ENCODE measurements around the gene TMOD1. TPM values are rescaled to one million over a fixed set of nuclear protein-coding genes. Genes with fewer than 3 reads are reported as not detected.
A peak's percentile ranks its signal among the peaks of the same experiment; 100 is the strongest.

TMOD1 gene
- total RNA-seq, 1 donor from 2014 or later, result 186 TPM

- intact Hi-C loops (cut with micrococcal nuclease), result no loop called here
- DNase-seq, result peak; percentile 39
- peaks cover 82% of the 10 kb centered on the region for H3K4me1 ChIP-seq
These were observed 130.9 kb downstream of the TMOD1 start for GRCh38 chr9:97632248-97632984.

DNA sequence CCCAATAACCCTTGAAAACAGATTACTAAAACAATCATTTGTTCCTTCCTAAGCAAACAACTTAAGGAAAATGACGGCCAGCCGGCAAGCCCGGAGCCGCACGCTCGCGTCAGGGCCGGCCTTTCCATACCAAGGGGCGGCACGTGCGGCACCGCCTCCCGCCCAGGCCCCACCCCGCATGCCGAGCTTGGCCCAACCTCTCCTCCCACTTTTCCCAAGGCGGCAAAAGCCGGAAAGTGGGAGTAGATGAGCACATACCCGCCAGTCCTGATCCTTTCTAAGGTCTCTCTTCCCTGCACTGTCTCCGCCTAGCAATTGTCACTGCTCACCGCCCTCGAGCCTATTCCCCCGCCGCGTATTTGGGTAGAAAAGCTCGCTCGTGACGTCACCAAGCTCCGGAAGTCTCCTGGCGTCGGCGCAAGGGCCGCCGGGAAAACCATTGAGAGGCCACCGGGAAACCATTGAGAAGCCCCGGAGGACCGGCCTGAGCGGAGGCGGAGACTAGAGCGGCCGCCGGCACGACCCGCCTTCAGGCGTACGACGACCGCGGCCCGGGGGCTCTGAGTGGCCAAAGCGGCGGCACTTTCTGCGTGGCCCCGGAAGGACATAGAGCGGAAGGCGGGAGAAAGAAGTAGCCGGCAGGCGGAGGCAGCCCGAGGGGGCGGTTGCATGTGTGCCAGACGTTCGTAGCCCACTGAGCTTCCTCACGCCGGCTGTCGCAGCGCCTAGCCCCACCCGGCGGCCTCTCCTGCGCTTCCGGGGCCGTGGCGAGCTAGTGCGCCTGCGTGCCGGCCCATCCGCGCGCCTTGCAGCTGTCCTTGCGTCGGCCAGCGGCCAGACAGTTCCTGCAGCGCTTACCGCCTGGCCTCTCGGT lies 131.8 kb downstream of the TMOD1 start, which contains the start of the genes NCBP1 and TSTD2:
Gene NCBP1 (plus strand): TSS at position 837 of the 874 bp plus-strand sequence. CDS start 61 bp downstream, outside the sequence.
Gene TSTD2 (minus strand): TSS at position 384 of the 874 bp plus-strand sequence. CDS start 5,806 bp downstream, outside the sequence.
- Histone ChIP-seq H3K4me3 (peak within 1 kb of the TSS; percentile 89), H3K27ac (replicated peaks) (peak within 1 kb of the TSS; percentile 95), H3K9me3 (replicated peaks) (no peaks in the 10 kb centered on the region), H3K27me3 (ENCODE audit: low read depth) (no peaks in the 10 kb centered on the region), H3K4me1 (peaks cover 82% of the 10 kb centered on the region), H3K36me3 (no peaks in the 10 kb centered on the region)
- DNase-seq, result peak; percentile 97
- TF ChIP-seq, protein P1, sequence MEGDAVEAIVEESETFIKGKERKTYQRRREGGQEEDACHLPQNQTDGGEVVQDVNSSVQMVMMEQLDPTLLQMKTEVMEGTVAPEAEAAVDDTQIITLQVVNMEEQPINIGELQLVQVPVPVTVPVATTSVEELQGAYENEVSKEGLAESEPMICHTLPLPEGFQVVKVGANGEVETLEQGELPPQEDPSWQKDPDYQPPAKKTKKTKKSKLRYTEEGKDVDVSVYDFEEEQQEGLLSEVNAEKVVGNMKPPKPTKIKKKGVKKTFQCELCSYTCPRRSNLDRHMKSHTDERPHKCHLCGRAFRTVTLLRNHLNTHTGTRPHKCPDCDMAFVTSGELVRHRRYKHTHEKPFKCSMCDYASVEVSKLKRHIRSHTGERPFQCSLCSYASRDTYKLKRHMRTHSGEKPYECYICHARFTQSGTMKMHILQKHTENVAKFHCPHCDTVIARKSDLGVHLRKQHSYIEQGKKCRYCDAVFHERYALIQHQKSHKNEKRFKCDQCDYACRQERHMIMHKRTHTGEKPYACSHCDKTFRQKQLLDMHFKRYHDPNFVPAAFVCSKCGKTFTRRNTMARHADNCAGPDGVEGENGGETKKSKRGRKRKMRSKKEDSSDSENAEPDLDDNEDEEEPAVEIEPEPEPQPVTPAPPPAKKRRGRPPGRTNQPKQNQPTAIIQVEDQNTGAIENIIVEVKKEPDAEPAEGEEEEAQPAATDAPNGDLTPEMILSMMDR (IDR thresholded peaks at IDR 0.05; ENCODE audit: borderline replicate concordance), result peak; percentile 27
- intact Hi-C loops (cut with micrococcal nuclease), result no loop called here

More at GRCh38 chr9:97632248-97632984, 130.9 kb downstream of the TMOD1 start:
- Histone ChIP-seq H3K9me3 (replicated peaks) (no peaks in the 10 kb centered on the region), H3K36me3 (no peaks in the 10 kb centered on the region), H3K27ac (replicated peaks) (peak overlapping the region; percentile 95), H3K4me3 (peak overlapping the region; percentile 89), H3K27me3 (ENCODE audit: low read depth) (no peaks in the 10 kb centered on the region)
- TF ChIP-seq, protein P1 (IDR thresholded peaks at IDR 0.05; ENCODE audit: borderline replicate concordance), result no peak

DNA sequence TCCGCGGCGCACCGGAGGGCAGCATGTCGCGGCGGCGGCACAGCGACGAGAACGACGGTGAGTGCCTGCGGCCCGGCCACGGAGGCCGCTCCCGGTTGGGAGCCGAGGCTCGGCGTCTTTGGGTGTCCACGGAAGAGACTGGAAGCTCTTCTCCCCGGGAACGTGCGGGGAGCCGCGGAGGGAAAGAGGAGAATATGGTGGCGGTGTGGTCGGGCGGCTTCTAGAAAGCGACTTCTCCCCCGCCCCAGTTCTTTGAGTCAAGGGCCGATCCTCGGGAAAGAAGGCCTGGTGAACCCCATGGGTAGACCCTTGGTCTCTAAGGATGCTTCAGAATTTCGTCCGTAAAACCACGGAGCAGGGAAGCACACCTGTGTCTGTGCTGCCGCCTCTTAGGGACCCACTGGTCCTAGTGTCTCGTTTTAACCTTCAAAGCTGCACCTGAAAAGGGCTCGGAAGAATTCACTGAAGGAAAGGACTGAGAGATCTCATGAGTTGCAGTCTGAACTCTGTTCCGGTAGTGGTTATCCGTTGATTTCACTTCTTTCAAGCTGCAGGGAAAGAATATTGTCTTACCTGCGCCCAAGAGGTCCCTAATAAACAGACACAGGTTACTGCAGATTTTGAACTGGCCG lies 132.5 kb downstream of the TMOD1 start:
- Histone ChIP-seq H3K4me3 (peak overlapping the region; percentile 89), H3K4me1 (peaks cover 82% of the 10 kb centered on the region), H3K36me3 (no peaks in the 10 kb centered on the region), H3K9me3 (replicated peaks) (no peaks in the 10 kb centered on the region), H3K27me3 (ENCODE audit: low read depth) (no peaks in the 10 kb centered on the region), H3K27ac (replicated peaks) (peak overlapping the region; percentile 95)
- DNase-seq, result no peak
- intact Hi-C loops (cut with micrococcal nuclease), result no loop called here
- TF ChIP-seq, protein P1 (IDR thresholded peaks at IDR 0.05; ENCODE audit: borderline replicate concordance), result no peak

- intact Hi-C loops (cut with micrococcal nuclease), result no loop called here
- peaks cover 80% of the 10 kb centered on the region for H3K4me1 ChIP-seq
- no peak for DNase-seq
- no peaks in the 10 kb centered on the region for H3K9me3 ChIP-seq (replicated peaks)
- H3K4me3 ChIP-seq, result peak overlapping the region; percentile 89
- peak overlapping the region; percentile 95 for H3K27ac ChIP-seq (replicated peaks)
- TF ChIP-seq, protein P1 (IDR thresholded peaks at IDR 0.05; ENCODE audit: borderline replicate concordance), result no peak
- H3K36me3 ChIP-seq, result no peaks in the 10 kb centered on the region
- H3K27me3 ChIP-seq (ENCODE audit: low read depth), result no peaks in the 10 kb centered on the region
These were observed 133.6 kb downstream of the TMOD1 start for GRCh38 chr9:97635026-97635425.

DNA sequence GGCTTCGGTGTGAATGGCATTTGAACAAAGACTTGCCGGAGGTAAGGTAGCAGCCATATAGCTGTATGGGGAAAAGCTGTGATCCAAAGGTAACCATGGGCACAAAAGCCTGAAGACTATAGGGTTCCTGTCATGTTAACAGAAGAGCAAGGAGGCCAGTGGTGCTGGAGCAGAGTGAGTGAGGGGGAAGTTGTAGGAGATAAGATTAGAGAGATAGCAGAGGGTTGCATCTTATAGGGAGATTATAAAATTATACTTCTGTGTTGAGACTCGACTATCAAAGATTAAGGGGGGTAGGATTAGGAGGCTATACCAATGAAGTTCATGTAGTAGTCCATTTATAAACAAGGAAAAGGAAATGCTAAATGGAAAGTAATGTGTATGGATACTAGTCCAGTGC lies 135.4 kb downstream of the TMOD1 start:
- Histone ChIP-seq H3K4me1 (peaks cover 83% of the 10 kb centered on the region), H3K27me3 (ENCODE audit: low read depth) (no peaks in the 10 kb centered on the region), H3K4me3 (peak overlapping the region; percentile 3), H3K9me3 (replicated peaks) (no peaks in the 10 kb centered on the region), H3K36me3 (peaks cover 6% of the 10 kb centered on the region), H3K27ac (replicated peaks) (no peak overlapping the region)
- no peak for DNase-seq
- intact Hi-C loops (cut with micrococcal nuclease), result no loop called here
- TF ChIP-seq, protein P1 (IDR thresholded peaks at IDR 0.05; ENCODE audit: borderline replicate concordance), result no peak
